ENCODE measurements around the gene UBQLNL. TPM values are rescaled to one million over a fixed set of nuclear protein-coding genes. Genes with fewer than 3 reads are reported as not detected.

UBQLNL gene
- total RNA-seq, 1 experiment from 2014 or later: not detected

GRCh38 chr11:5524756-5525155 is 8.3 kb upstream of the UBQLNL start:
- ChIA-PET POLR2A (ENCODE audit: low non-redundant PET) (no interaction called here), CTCF (no interaction called here)
- TF ChIP-seq, protein P1, sequence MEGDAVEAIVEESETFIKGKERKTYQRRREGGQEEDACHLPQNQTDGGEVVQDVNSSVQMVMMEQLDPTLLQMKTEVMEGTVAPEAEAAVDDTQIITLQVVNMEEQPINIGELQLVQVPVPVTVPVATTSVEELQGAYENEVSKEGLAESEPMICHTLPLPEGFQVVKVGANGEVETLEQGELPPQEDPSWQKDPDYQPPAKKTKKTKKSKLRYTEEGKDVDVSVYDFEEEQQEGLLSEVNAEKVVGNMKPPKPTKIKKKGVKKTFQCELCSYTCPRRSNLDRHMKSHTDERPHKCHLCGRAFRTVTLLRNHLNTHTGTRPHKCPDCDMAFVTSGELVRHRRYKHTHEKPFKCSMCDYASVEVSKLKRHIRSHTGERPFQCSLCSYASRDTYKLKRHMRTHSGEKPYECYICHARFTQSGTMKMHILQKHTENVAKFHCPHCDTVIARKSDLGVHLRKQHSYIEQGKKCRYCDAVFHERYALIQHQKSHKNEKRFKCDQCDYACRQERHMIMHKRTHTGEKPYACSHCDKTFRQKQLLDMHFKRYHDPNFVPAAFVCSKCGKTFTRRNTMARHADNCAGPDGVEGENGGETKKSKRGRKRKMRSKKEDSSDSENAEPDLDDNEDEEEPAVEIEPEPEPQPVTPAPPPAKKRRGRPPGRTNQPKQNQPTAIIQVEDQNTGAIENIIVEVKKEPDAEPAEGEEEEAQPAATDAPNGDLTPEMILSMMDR (conservative IDR thresholded peaks at IDR 0.05; ENCODE audit: low read depth, low read length): no peak
- TF ChIP-seq EZH2 (IDR thresholded peaks at IDR 0.05; ENCODE audit: borderline replicate concordance, low read depth, low read length, poor library complexity, severe bottlenecking): no peak
- Histone ChIP-seq H3K4me1 (ENCODE audit: insufficient read depth, low read length, poor library complexity, severe bottlenecking) (no peaks in the 10 kb centered on the region), H3K27ac (ENCODE audit: low read depth, low read length, poor library complexity, severe bottlenecking) (no peak overlapping the region), H3K27me3 (replicated peaks; ENCODE audit: insufficient read depth, low read depth, low read length, poor library complexity) (no peaks in the 10 kb centered on the region), H3K36me3 (ENCODE audit: insufficient read depth, low read length, poor library complexity, severe bottlenecking) (no peaks in the 10 kb centered on the region), H3K4me3 (ENCODE audit: low read depth, low read length, poor library complexity, severe bottlenecking) (no peak overlapping the region), H3K9me3 (ENCODE audit: low read depth, low read length, poor library complexity, severe bottlenecking) (no peaks in the 10 kb centered on the region)
- no peak for DNase-seq (ENCODE audit: low spot score)
- intact Hi-C loops (cut with micrococcal nuclease; ENCODE audit: unreplicated experiment): no loop called here
- no TSS peak for BruUV-seq (replicated peaks)

DNA sequence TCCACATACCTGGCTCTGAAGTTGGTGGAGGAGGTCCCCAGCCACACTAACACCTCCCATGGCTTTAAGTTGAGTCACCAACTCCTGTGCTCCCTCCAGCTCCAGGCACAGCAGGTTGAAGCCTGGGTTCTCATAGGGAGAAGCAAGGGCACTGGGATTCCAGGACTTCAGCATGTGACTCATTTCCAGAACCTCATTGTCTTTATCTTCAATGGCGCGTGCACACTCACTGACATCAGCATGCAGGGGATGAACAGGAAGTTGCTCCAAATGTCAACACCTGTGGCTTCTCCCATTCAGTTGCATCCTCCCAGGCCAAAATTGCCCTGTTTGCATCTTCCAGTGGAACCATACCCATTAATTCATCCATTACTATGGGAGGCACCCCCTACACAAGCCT is 5.8 kb upstream of the UBQLNL start:
- no TSS peak for BruUV-seq (replicated peaks)
- TF ChIP-seq, protein P1 (conservative IDR thresholded peaks at IDR 0.05; ENCODE audit: low read depth, low read length): no peak
- TF ChIP-seq EZH2 (IDR thresholded peaks at IDR 0.05; ENCODE audit: borderline replicate concordance, low read depth, low read length, poor library complexity, severe bottlenecking): no peak
- intact Hi-C loops (cut with micrococcal nuclease; ENCODE audit: unreplicated experiment): no loop called here
- no peak overlapping the region for H3K4me3 ChIP-seq (ENCODE audit: low read depth, low read length, poor library complexity, severe bottlenecking)
- ChIA-PET POLR2A (ENCODE audit: low non-redundant PET) (no interaction called here), CTCF (no interaction called here)
- no peaks in the 10 kb centered on the region for H3K4me1 ChIP-seq (ENCODE audit: insufficient read depth, low read length, poor library complexity, severe bottlenecking)
- no peak for DNase-seq (ENCODE audit: low spot score)
- H3K27me3 ChIP-seq (replicated peaks; ENCODE audit: insufficient read depth, low read depth, low read length, poor library complexity): no peaks in the 10 kb centered on the region
- H3K9me3 ChIP-seq (ENCODE audit: low read depth, low read length, poor library complexity, severe bottlenecking): no peaks in the 10 kb centered on the region
- no peak overlapping the region for H3K27ac ChIP-seq (ENCODE audit: low read depth, low read length, poor library complexity, severe bottlenecking)
- no peaks in the 10 kb centered on the region for H3K36me3 ChIP-seq (ENCODE audit: insufficient read depth, low read length, poor library complexity, severe bottlenecking)

DNA sequence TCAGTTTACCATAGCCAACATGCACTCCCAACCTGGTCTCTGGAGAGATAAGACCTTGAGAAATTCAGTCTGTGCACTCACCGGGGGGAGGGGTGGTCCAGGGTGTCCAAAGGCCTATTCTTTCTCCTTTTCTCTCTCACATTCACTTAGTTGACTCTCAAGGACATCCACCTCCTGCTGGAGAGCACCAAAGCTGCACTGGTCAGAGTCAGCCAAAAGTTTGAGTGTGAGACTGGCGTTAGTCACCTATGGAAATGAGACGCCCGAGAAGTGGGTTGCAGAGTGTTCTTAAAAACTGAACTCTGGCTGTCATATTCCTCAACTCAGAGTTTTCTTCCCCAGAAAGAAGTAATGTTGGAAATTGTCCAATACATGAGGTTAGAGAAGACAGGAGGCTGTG is 5.0 kb upstream of the UBQLNL start:
- Histone ChIP-seq H3K27ac (ENCODE audit: low read depth, low read length, poor library complexity, severe bottlenecking) (no peak overlapping the region), H3K27me3 (replicated peaks; ENCODE audit: insufficient read depth, low read depth, low read length, poor library complexity) (no peaks in the 10 kb centered on the region), H3K4me3 (ENCODE audit: low read depth, low read length, poor library complexity, severe bottlenecking) (no peak overlapping the region), H3K36me3 (ENCODE audit: insufficient read depth, low read length, poor library complexity, severe bottlenecking) (no peaks in the 10 kb centered on the region), H3K9me3 (ENCODE audit: low read depth, low read length, poor library complexity, severe bottlenecking) (no peaks in the 10 kb centered on the region), H3K4me1 (ENCODE audit: insufficient read depth, low read length, poor library complexity, severe bottlenecking) (no peaks in the 10 kb centered on the region)
- DNase-seq (ENCODE audit: low spot score): no peak
- intact Hi-C loops (cut with micrococcal nuclease; ENCODE audit: unreplicated experiment): no loop called here
- TF ChIP-seq EZH2 (IDR thresholded peaks at IDR 0.05; ENCODE audit: borderline replicate concordance, low read depth, low read length, poor library complexity, severe bottlenecking): no peak
- TF ChIP-seq, protein P1 (conservative IDR thresholded peaks at IDR 0.05; ENCODE audit: low read depth, low read length): no peak
- no TSS peak for BruUV-seq (replicated peaks)
- ChIA-PET CTCF (interaction anchor here (0.6 kb wide), 1 partner anchor 45 kb away, joined by 4 read pairs; no protein-coding TSS in a partner anchor), POLR2A (ENCODE audit: low non-redundant PET) (no interaction called here)

Data from A673 (cell line).